H9 (cell line): ENCODE measurements around the gene WNT7B. TPM values are rescaled to one million over a fixed set of nuclear protein-coding genes. Genes with fewer than 3 reads are reported as not detected.

ENCODE experiments used
- DNase-seq: peaks from one replicate; pipeline ENCODE4 v3.0.0-alpha.2; 2017
- H2AFZ ChIP-seq: one replicate; pipeline ENCODE4 v1.6.1; 2013; ENCODE audit warnings: mild to moderate bottlenecking, low read length, control low read depth, moderate library complexity
- H2AK5ac ChIP-seq: 2 replicates; pipeline ENCODE4 v1.6.1; 2013; ENCODE audit warnings: low read length, control low read depth, mixed read lengths; ENCODE audit not compliant: insufficient read length
- H2BK120ac ChIP-seq: one replicate; pipeline ENCODE4 v1.6.1; 2013; ENCODE audit warnings: low read depth, mild to moderate bottlenecking, low read length, control low read depth, inconsistent platforms; ENCODE audit not compliant: poor library complexity, severe bottlenecking
- H2BK12ac ChIP-seq: 2 replicates; pipeline ENCODE4 v1.6.1; 2013; ENCODE audit warnings: low read length, control low read depth, mixed read lengths, low read depth; ENCODE audit not compliant: insufficient read length
- H2BK15ac ChIP-seq: 2 replicates; pipeline ENCODE4 v1.6.1; 2013; ENCODE audit warnings: low read depth, low read length, control low read depth
- H2BK20ac ChIP-seq: one replicate; pipeline ENCODE4 v1.6.1; 2013; ENCODE audit warnings: low read depth, mild to moderate bottlenecking, low read length, control low read depth, inconsistent platforms; ENCODE audit not compliant: poor library complexity, severe bottlenecking
- H2BK5ac ChIP-seq: 2 replicates; pipeline ENCODE4 v1.6.1; 2013; ENCODE audit warnings: low read length, control low read depth, mixed read lengths; ENCODE audit not compliant: insufficient read length
- H3K14ac ChIP-seq: 2 replicates; pipeline ENCODE4 v1.6.1; 2013; ENCODE audit warnings: low read length, control low read depth; ENCODE audit not compliant: insufficient read depth
- H3K18ac ChIP-seq: 2 replicates; pipeline ENCODE4 v1.6.1; 2013; ENCODE audit warnings: low read depth, mild to moderate bottlenecking, mixed read lengths, low read length, control low read depth; ENCODE audit not compliant: insufficient read length
- H3K23ac ChIP-seq: 2 replicates; pipeline ENCODE4 v1.6.1; 2013; ENCODE audit warnings: low read length, control low read depth, mixed read lengths, low read depth; ENCODE audit not compliant: insufficient read length
- H3K23me2 ChIP-seq: 2 replicates; pipeline ENCODE4 v1.6.1; 2013; ENCODE audit warnings: low read depth, mild to moderate bottlenecking, mixed read lengths, low read length, control low read depth; ENCODE audit not compliant: insufficient read length, poor library complexity, severe bottlenecking
- H3K27ac ChIP-seq: 2 replicates; pipeline ENCODE4 v1.5.1; 2013; ENCODE audit warnings: low read length, control low read depth, mixed read lengths, low read depth; ENCODE audit not compliant: insufficient read length
- H3K27me3 ChIP-seq: 2 replicates; pipeline ENCODE4 v1.6.1; 2013; ENCODE audit warnings: low read length, control low read depth, inconsistent platforms; ENCODE audit not compliant: insufficient read depth
- H3K4ac ChIP-seq: 2 replicates; pipeline ENCODE4 v1.6.1; 2013; ENCODE audit warnings: low read depth, mild to moderate bottlenecking, control low read depth, inconsistent platforms, low read length, moderate library complexity
- H3K4me1 ChIP-seq: 2 replicates; pipeline ENCODE4 v1.6.1; 2013; ENCODE audit warnings: low read length, control low read depth, inconsistent platforms; ENCODE audit not compliant: insufficient read depth
- H3K4me2 ChIP-seq: 2 replicates; pipeline ENCODE4 v1.6.1; 2013; ENCODE audit warnings: low read length, control low read depth, mixed read lengths; ENCODE audit not compliant: insufficient read length, insufficient read depth
- H3K56ac ChIP-seq: 2 replicates; pipeline ENCODE4 v1.6.1; 2013; ENCODE audit warnings: low read depth, mild to moderate bottlenecking, mixed read lengths, low read length, control low read depth; ENCODE audit not compliant: insufficient read length
- H3K79me1 ChIP-seq: 2 replicates; pipeline ENCODE4 v1.6.1; 2013; ENCODE audit warnings: low read depth, mild to moderate bottlenecking, moderate library complexity, low read length, control low read depth, inconsistent platforms; ENCODE audit not compliant: insufficient read depth, poor library complexity, severe bottlenecking
- H3K79me2 ChIP-seq: 2 replicates; pipeline ENCODE4 v1.6.1; 2013; ENCODE audit warnings: low read length, control low read depth, inconsistent platforms; ENCODE audit not compliant: insufficient read depth
- H3K9ac ChIP-seq: 2 replicates; pipeline ENCODE4 v1.6.1; 2013; ENCODE audit warnings: low read length, control low read depth, mixed read lengths; ENCODE audit not compliant: insufficient read length; ENCODE audit errors: extremely low read depth
- H3K9me3 ChIP-seq: one replicate; pipeline ENCODE4 v1.6.1; 2013; ENCODE audit warnings: low read depth, low read length, inconsistent platforms; ENCODE audit not compliant: control insufficient read depth
- H3T11ph ChIP-seq: one replicate; pipeline ENCODE4 v1.6.1; 2013; ENCODE audit warnings: mild to moderate bottlenecking, low read length, control low read depth, inconsistent platforms
- H4K20me1 ChIP-seq: one replicate; pipeline ENCODE4 v1.6.1; 2013; ENCODE audit not compliant: control insufficient read depth, insufficient read length, insufficient read depth
- H4K5ac ChIP-seq: 2 replicates; pipeline ENCODE4 v1.6.1; 2013; ENCODE audit warnings: low read depth, mild to moderate bottlenecking, mixed read lengths, low read length, control low read depth; ENCODE audit not compliant: insufficient read length
- H4K8ac ChIP-seq: replicated peaks from 2 replicates; pipeline ENCODE4 v1.6.1; 2013; ENCODE audit warnings: low read length, control low read depth, mixed read lengths, low read depth; ENCODE audit not compliant: insufficient read length
- H4K91ac ChIP-seq: 2 replicates; pipeline ENCODE4 v1.6.1; 2013; ENCODE audit warnings: low read depth, mild to moderate bottlenecking, moderate library complexity, mixed read lengths, low read length, control low read depth; ENCODE audit not compliant: insufficient read length
- H3K27ac Mint-ChIP-seq, 3 experiments: 2 replicates in 2 of 3; 3 replicates in 1 of 3; pipeline ENCODE4 v1.8.0; 2020 to 2021; ENCODE audit warnings: mixed read lengths in 3 of 3, mild to moderate bottlenecking in 1 of 3, moderate library complexity in 1 of 3
- H3K27me3 Mint-ChIP-seq: 2 replicates; pipeline ENCODE4 v1.8.0; 2021; ENCODE audit warnings: low read depth, mild to moderate bottlenecking, moderate library complexity, mixed read lengths
- H3K36me3 Mint-ChIP-seq, 3 experiments: 2 replicates in 2 of 3; 3 replicates in 1 of 3; pipeline ENCODE4 v1.8.0; 2020 to 2021; ENCODE audit warnings: low read depth in 3 of 3, mixed read lengths in 3 of 3; ENCODE audit not compliant: insufficient read depth in 1 of 3
- H3K4me1 Mint-ChIP-seq, 2 experiments: 2 replicates each; pipeline ENCODE4 v1.8.0; 2020; ENCODE audit warnings: mixed read lengths in 2 of 2
- H3K4me3 Mint-ChIP-seq, 2 experiments: 2 replicates in 1 of 2; 3 replicates in 1 of 2; pipeline ENCODE4 v1.8.0; 2020 to 2021; ENCODE audit warnings: mild to moderate bottlenecking in 2 of 2, mixed read lengths in 2 of 2, moderate library complexity in 1 of 2
- H3K9me3 Mint-ChIP-seq, 2 experiments: 2 replicates in 1 of 2; 3 replicates in 1 of 2; pipeline ENCODE4 v1.8.0; 2020; ENCODE audit warnings: mild to moderate bottlenecking in 2 of 2, mixed read lengths in 2 of 2, moderate library complexity in 1 of 2
- CTCF ChIP-seq: fragments of 200-600 bp; sonication (generic); conservative IDR thresholded peaks from 3 replicates; pipeline ENCODE4 v1.8.0; 2021; ENCODE audit warnings: antibody characterized with exemption, mild to moderate bottlenecking
- WGBS: extraction: QIAGEN DNeasy Blood & Tissue Kit; methylation state at CpG from one replicate; pipeline ENCODE4 v1.1.7; 2013; ENCODE audit warnings: missing lambda C conversion rate, low lambda C conversion rate, mixed read lengths; ENCODE audit not compliant: insufficient read length; ENCODE audit errors: extremely low coverage; 5-methylcytosine and 5-hydroxymethylcytosine counted together
- total RNA-seq: library from RNA; stranded (reverse); gene quantifications from 2 replicates; pipeline ENCODE4 v1.2.1, GENCODE V29; 2021

WNT7B gene
- total RNA-seq, 1 experiment from 2014 or later: 0.09 TPM

- Histone ChIP-seq H3K56ac (no peak overlapping the region), H4K8ac (no peak overlapping the region), H3K9me3 (no peaks in the 10 kb centered on the region), H2BK12ac (no peak overlapping the region), H2BK20ac (no peak overlapping the region), H3K14ac (no peak overlapping the region), H2BK5ac (no peak overlapping the region), H3K4me1 (no peaks in the 10 kb centered on the region), H3K23me2 (no peaks in the 10 kb centered on the region), H4K91ac (no peak overlapping the region), H3K27me3 (no peaks in the 10 kb centered on the region), H2BK120ac (no peak overlapping the region), H3K79me2 (no peaks in the 10 kb centered on the region), H2BK15ac (no peak overlapping the region), H3K9ac (no peak overlapping the region), H3K4ac (no peak overlapping the region), H3K27ac (no peak overlapping the region), H3T11ph (no peak overlapping the region), H3K79me1 (no peaks in the 10 kb centered on the region), H4K5ac (no peak overlapping the region), H4K20me1 (no peaks in the 10 kb centered on the region), H2AK5ac (no peak overlapping the region), H3K4me2 (no peak overlapping the region), H3K18ac (no peak overlapping the region), H3K23ac (no peak overlapping the region), H2AFZ (no peak overlapping the region)
- no peak for DNase-seq
- no peak overlapping the region for H3K27ac Mint-ChIP-seq
- peaks cover 3 to 9% of the 10 kb centered on the region in 2 experiments for H3K4me1 Mint-ChIP-seq
- no peak overlapping the region for H3K4me3 Mint-ChIP-seq
- no CpG with 5 or more reads among the region's 14 CpGs for WGBS
- peaks cover 6% of the 10 kb centered on the region for H3K27me3 Mint-ChIP-seq
- no peak for TF ChIP-seq CTCF
- no peaks in the 10 kb centered on the region for H3K36me3 Mint-ChIP-seq
- no peaks in the 10 kb centered on the region for H3K9me3 Mint-ChIP-seq
These were observed 22.5 kb upstream of the WNT7B start for GRCh38 chr22:45999379-45999971.
